GM23338 (cell line): Measurements from ENCODE around the gene ANGPTL2.

Experiments
- CREB1 ChIP-seq: fragments of 250-450 bp; sonication (Bioruptor Pico); IDR thresholded peaks from 2 replicates; pipeline ENCODE4 v1.5.0; 2020; ENCODE audit warnings: low read depth, mild to moderate bottlenecking, moderate library complexity
- EZH2 ChIP-seq: fragments of 200-600 bp; sonication (generic); IDR thresholded peaks from one replicate; pipeline ENCODE4 v1.8.0; 2017; ENCODE audit warnings: antibody characterized with exemption, mild to moderate bottlenecking, low read depth; ENCODE audit not compliant: unreplicated experiment
- EZH2phosphoT487 ChIP-seq: fragments of 200-600 bp; sonication (generic); IDR thresholded peaks from one replicate; pipeline ENCODE4 v1.8.1; 2018; ENCODE audit warnings: antibody characterized with exemption; ENCODE audit not compliant: unreplicated experiment
- NANOG ChIP-seq: IDR thresholded peaks from 2 replicates; pipeline ENCODE4 v1.6.1; 2016; ENCODE audit warnings: antibody characterized with exemption, borderline replicate concordance
- POLR2AphosphoS5 ChIP-seq: IDR thresholded peaks from 2 replicates; pipeline ENCODE4 v1.6.1; 2016; ENCODE audit warnings: antibody characterized with exemption, low read depth
- ZNF331 ChIP-seq: fragments of 250-450 bp; sonication (Bioruptor Pico); IDR thresholded peaks from 2 replicates; pipeline ENCODE4 v1.5.0; 2020; ENCODE audit warnings: low read depth, mild to moderate bottlenecking, moderate library complexity
- TF ChIP-seq, protein P1 (sequence below), 2 experiments: fragments of 200-600 bp in 1 of 2; sonication (generic) in 1 of 2; conservative IDR thresholded peaks; 2 replicates each; pipeline versions ENCODE4 v1.5.1 to v1.6.1; 2016 to 2017; ENCODE audit warnings: antibody characterized with exemption in 2 of 2, low read depth in 2 of 2, mild to moderate bottlenecking in 2 of 2, moderate library complexity in 1 of 2
- TF ChIP-seq, protein P2 (sequence below): IDR thresholded peaks from one replicate; pipeline ENCODE4 v1.6.1; 2018; ENCODE audit warnings: antibody characterized with exemption; ENCODE audit not compliant: unreplicated experiment

DNA sequence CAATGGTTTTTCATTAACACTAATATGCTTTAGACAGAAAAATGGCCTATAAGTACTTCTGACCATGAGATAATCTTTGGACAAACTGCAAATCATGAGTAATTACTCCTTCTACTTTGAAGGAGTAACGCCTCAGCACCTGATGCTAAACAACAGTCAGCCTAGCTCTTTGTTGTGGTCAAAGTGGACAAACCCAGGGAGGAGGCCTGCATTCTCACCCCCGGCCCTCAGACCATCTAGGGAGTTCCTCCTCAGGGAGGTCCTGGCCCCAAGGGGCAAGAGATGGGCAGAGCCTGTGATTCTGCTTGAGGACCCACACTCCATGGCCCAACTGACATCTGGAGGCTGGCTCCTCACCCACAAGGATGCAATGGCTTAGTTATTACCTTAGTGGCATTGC, 48.2 kb upstream of the ANGPTL2 start:
- TF ChIP-seq EZH2phosphoT487 (no peak), CREB1 (CRISPR knock-in tag) (no peak), EZH2 (no peak), POLR2AphosphoS5 (no peak), ZNF331 (CRISPR knock-in tag) (no peak), NANOG (no peak)
- TF ChIP-seq, protein P1, sequence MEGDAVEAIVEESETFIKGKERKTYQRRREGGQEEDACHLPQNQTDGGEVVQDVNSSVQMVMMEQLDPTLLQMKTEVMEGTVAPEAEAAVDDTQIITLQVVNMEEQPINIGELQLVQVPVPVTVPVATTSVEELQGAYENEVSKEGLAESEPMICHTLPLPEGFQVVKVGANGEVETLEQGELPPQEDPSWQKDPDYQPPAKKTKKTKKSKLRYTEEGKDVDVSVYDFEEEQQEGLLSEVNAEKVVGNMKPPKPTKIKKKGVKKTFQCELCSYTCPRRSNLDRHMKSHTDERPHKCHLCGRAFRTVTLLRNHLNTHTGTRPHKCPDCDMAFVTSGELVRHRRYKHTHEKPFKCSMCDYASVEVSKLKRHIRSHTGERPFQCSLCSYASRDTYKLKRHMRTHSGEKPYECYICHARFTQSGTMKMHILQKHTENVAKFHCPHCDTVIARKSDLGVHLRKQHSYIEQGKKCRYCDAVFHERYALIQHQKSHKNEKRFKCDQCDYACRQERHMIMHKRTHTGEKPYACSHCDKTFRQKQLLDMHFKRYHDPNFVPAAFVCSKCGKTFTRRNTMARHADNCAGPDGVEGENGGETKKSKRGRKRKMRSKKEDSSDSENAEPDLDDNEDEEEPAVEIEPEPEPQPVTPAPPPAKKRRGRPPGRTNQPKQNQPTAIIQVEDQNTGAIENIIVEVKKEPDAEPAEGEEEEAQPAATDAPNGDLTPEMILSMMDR (conservative IDR thresholded peaks at IDR 0.05; ENCODE audit: low read depth in 2 of 2), result no peak
- TF ChIP-seq, protein P2, sequence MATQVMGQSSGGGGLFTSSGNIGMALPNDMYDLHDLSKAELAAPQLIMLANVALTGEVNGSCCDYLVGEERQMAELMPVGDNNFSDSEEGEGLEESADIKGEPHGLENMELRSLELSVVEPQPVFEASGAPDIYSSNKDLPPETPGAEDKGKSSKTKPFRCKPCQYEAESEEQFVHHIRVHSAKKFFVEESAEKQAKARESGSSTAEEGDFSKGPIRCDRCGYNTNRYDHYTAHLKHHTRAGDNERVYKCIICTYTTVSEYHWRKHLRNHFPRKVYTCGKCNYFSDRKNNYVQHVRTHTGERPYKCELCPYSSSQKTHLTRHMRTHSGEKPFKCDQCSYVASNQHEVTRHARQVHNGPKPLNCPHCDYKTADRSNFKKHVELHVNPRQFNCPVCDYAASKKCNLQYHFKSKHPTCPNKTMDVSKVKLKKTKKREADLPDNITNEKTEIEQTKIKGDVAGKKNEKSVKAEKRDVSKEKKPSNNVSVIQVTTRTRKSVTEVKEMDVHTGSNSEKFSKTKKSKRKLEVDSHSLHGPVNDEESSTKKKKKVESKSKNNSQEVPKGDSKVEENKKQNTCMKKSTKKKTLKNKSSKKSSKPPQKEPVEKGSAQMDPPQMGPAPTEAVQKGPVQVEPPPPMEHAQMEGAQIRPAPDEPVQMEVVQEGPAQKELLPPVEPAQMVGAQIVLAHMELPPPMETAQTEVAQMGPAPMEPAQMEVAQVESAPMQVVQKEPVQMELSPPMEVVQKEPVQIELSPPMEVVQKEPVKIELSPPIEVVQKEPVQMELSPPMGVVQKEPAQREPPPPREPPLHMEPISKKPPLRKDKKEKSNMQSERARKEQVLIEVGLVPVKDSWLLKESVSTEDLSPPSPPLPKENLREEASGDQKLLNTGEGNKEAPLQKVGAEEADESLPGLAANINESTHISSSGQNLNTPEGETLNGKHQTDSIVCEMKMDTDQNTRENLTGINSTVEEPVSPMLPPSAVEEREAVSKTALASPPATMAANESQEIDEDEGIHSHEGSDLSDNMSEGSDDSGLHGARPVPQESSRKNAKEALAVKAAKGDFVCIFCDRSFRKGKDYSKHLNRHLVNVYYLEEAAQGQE, result no peak
